NCI-H128 (cell line): ENCODE results near the gene RAB26.
"Not testable (repeated sequence)": the region's sequence is repeated elsewhere in the genome, so short reads cannot be mapped to it uniquely, and the experiment has no call there.

Source experiments
- DNase-seq: peaks from one replicate; lab custom pipeline; 2025; ENCODE audit not compliant: unreplicated experiment; lab: John Stamatoyannopoulos, UW

Gene RAB26, protein sequence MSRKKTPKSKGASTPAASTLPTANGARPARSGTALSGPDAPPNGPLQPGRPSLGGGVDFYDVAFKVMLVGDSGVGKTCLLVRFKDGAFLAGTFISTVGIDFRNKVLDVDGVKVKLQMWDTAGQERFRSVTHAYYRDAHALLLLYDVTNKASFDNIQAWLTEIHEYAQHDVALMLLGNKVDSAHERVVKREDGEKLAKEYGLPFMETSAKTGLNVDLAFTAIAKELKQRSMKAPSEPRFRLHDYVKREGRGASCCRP

DNA sequence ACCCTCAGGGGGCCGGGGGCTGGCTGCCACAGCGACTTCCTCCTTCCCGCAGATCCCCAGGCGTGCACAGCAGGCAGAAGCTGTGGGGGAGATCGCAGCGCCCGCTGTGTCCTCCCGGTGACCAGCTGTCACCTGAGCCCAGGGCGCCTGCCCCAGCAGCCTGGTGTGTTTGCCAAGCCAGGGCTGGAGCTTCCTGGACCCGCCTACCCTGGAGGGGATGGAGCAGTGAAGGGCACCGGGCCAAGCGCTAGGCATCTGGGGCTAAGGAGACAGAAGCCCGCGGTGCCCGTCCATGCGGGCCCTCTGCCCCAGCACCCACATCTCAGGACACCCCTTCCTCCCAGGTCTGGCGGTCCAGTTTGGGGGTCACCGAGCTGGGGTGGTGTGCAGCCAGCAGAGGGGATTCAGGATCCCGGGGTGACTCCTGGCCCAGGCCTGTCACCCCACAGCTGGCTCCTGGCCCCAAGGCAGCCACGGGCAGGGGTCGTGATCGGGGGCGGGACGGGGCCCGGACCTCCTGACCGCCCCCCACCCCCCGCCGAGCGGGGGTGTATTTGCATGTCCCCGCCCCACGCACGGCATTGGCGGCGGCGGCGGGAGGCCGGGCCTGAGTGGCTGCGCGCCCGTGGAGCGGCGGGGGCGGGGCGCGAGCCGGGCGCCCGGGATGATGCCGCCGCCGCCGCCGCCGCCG lies at the start of gene RAB26:
RAB26 (plus strand) TSS at position 645 of the 691 bp plus-strand sequence. CDS start 159 bp downstream, outside the sequence.
- no peak for DNase-seq

DNA sequence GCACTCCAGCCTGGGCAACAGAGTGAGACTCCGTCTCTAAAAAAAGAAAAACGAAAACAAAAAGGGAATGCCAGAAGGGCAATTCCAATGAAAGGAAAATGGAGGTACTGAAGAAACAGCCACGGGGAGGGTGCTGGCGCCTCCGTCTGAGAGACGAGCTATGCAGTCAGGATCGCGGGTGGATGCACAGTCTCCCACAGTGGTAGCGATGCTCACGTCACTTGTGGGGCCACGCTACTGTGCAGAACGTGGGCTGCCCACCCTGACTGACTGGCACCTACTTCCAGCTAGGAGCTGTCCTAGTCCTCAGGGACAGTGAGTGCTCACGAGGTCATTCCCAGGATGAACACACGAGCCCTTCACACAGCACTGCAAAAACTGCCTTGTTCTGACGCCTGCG lies 46.8 kb upstream of the RAB26 start:
- not testable (repeated sequence) for DNase-seq

DNA sequence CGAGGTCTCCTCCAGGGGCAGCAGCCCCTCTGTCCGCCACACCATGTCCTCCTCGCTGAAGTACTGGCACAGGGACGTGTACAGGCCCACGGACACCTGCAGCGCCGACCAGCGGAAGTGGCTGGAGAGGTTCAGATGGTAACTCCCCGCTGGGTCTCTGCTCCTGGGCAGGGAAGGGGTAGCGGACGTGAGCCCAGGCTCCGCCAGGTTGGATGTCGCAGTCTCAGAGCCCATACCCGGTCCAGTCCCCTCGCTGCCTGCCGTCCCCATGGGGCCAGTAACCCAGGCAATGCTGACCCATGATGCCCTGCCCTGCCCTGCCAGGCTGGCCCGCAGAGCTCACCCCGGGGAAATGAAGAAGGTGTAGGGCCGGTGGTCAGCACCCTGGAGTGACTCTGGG lies 46.0 kb upstream of the RAB26 start:
- DNase-seq = no peak

- DNase-seq = not testable (repeated sequence)
Measured at GRCh38 chr16:2104464-2104863, 44.0 kb upstream of the RAB26 start.

- DNase-seq = not testable (repeated sequence)
Measured at GRCh38 chr16:2105291-2105690, 43.1 kb upstream of the RAB26 start.

- not testable (repeated sequence) for DNase-seq
Measured at GRCh38 chr16:2105769-2106168, 42.7 kb upstream of the RAB26 start.

GRCh38 chr16:2106211-2106610 lies 42.2 kb upstream of the RAB26 start:
- not testable (repeated sequence) for DNase-seq

DNA sequence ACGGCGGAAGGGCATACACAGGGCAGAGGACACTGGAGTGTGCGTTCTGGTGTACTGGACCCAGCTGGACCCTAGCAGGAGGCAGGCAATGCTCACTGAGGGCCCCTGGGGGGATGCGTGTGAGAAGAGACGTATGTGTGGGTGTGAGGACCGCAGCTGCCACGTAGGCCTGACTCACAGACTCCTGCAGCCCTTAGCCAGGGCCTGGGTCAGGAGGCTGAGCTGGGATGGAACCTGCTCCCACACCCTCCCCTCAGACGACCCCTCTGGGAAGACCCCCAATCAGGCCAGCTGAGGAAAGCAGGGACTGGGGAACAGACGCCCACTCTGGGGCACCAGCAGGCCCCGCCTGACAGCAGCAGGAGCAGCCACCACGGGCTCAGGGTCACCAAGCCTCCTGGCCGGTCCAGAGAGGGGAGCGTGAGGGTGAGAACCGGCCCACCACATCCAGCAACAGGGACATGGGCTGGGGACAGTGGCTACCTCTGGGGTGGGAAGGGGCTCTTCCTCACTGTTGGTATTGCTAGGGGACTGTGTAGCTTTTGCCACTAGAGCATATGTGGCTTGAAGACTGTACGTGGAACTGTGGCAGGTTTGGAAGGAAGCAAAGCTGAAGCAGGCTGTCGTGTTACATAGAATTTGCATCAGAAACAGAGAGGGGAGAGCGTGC lies 41.2 kb upstream of the RAB26 start:
- not testable (repeated sequence) for DNase-seq

- not testable (repeated sequence) for DNase-seq
Measured at GRCh38 chr16:2107791-2108125, 40.7 kb upstream of the RAB26 start.

DNA sequence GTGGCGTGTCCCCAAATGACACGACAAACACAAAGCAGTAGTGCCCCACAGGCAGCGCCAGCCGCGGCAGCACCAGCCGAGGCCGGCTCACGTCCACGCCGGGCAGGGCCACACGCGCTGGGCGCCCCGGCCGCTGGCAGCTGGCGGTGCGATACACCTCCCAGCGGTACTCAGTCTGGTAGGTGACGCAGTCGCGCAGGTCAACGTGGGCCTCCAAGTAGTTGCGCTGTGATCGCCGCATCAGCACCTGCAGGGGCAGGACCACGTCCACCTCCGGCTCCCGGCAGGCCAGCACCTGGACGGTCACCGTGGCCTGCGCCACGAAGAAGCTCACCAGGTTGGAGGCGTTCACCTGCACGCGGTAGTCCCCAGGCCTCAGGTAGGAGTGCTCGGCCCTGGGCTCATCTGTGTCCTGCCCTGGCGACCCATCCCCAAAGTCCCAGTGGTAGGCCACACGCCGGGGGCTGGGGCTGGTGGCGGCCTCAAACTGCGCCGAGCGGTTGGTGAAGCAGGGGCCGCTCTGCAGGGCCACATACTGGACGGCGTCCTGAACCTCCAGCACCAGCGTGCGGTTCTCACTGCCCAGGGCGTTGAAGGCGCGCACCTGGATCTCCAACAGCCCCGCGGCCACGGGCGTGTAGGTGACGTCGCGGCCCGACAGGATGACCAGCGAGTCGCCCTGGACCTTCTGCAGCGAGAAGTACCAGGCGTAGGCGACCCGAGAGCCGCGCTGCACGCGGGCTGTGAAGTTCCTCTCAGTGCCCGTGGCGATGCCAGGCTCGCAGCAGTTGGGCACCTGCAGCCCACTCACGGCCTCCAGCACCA lies 39.8 kb upstream of the RAB26 start:
- not testable (repeated sequence) for DNase-seq

DNA sequence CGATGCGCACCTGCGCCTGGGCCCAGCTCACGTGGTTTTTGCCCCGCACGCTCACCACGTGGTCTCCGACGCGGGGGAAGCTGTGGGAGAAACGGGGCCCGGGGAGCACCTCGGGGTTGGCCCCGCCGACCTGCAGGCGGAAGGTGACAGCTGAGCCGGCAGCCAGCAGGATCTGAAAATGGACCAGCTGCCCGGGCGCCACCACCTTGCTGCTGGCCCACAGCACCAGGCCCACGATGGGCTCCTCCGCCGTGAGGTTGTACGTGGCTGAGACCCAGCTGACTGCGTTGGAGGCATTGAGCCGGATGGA lies 39.2 kb upstream of the RAB26 start:
- not testable (repeated sequence) for DNase-seq

DNA sequence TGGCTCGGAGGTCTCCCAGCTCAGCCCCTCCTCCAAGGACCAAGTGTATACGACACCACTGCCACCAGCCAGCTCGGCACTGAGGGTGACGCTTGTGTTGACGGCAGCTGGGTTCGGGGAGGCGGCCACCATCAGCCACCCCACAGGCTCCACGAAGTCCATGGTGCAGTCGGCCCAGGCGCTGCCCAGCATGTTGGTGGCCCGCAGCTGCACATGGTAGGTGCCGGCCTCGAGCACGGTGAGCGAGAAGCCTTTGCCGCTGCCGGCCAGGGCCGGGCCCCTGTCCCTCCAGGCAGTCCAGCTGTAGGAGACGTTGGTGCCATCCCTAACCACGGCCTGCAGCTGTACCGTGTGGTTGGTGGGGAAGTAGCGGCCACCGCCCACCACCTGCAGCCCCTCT lies 38.6 kb upstream of the RAB26 start:
- DNase-seq = not testable (repeated sequence)

GRCh38 chr16:2110332-2111008 lies 38.0 kb upstream of the RAB26 start:
- DNase-seq = not testable (repeated sequence)

GRCh38 chr16:2111009-2111353 lies 37.4 kb upstream of the RAB26 start:
- DNase-seq = not testable (repeated sequence)

GRCh38 chr16:2111412-2112335 lies 36.8 kb upstream of the RAB26 start:
- DNase-seq = not testable (repeated sequence)

GRCh38 chr16:2112539-2113106 lies 35.8 kb upstream of the RAB26 start:
- not testable (repeated sequence) for DNase-seq

GRCh38 chr16:2114225-2114624 lies 34.2 kb upstream of the RAB26 start:
- DNase-seq = not testable (repeated sequence)

GRCh38 chr16:2114885-2115590 lies 33.4 kb upstream of the RAB26 start:
- not testable (repeated sequence) for DNase-seq

GRCh38 chr16:2115591-2115973 lies 32.8 kb upstream of the RAB26 start:
- no peak for DNase-seq
